Hepatocyte (in vitro differentiated cells): Measurements from ENCODE around the gene KIF18B. TPM values are rescaled to one million over a fixed set of nuclear protein-coding genes. Genes with fewer than 3 reads are reported as not detected.

Experiments
- DNase-seq: peaks from one replicate; pipeline ENCODE4 v3.0.0-alpha.2; 2016; ENCODE audit warnings: low spot score
- H2AFZ ChIP-seq: fragments of 200-600 bp; sonication (generic); 2 replicates; pipeline ENCODE4 v1.6.0; 2016; ENCODE audit warnings: antibody characterized with exemption, mild to moderate bottlenecking
- H3K27ac ChIP-seq: fragments of 200-600 bp; sonication (generic); 2 replicates; pipeline ENCODE4 v1.5.1; 2016; ENCODE audit warnings: mild to moderate bottlenecking
- H3K27me3 ChIP-seq: fragments of 200-600 bp; sonication (generic); 2 replicates; pipeline ENCODE4 v1.6.1; 2016
- H3K36me3 ChIP-seq: fragments of 200-600 bp; sonication (generic); replicated peaks from 2 replicates; pipeline ENCODE4 v1.5.1; 2016; ENCODE audit warnings: low read depth; ENCODE audit not compliant: insufficient read depth
- H3K4me1 ChIP-seq: fragments of 200-600 bp; sonication (generic); 2 replicates; pipeline ENCODE4 v1.5.1; 2016; ENCODE audit warnings: mild to moderate bottlenecking, moderate library complexity; ENCODE audit not compliant: insufficient read depth
- H3K4me2 ChIP-seq: fragments of 200-600 bp; sonication (generic); 2 replicates; pipeline ENCODE4 v1.6.0; 2016
- H3K4me3 ChIP-seq: fragments of 200-600 bp; sonication (generic); 2 replicates; pipeline ENCODE4 v1.5.1; 2016; ENCODE audit warnings: mild to moderate bottlenecking
- H3K79me2 ChIP-seq: fragments of 200-600 bp; sonication (generic); 2 replicates; pipeline ENCODE4 v1.6.0; 2017; ENCODE audit warnings: mild to moderate bottlenecking
- H3K9me2 ChIP-seq: fragments of 200-600 bp; sonication (generic); replicated peaks from 2 replicates; pipeline ENCODE4 v1.6.0; 2017; ENCODE audit warnings: mild to moderate bottlenecking; ENCODE audit not compliant: insufficient read depth
- H3K9me3 ChIP-seq: fragments of 200-600 bp; sonication (generic); 2 replicates; pipeline ENCODE4 v1.5.1; 2016; ENCODE audit warnings: low read depth, mild to moderate bottlenecking
- H4K20me1 ChIP-seq: fragments of 200-600 bp; sonication (generic); 2 replicates; pipeline ENCODE4 v1.6.0; 2016; ENCODE audit warnings: mild to moderate bottlenecking; ENCODE audit not compliant: insufficient read depth, poor library complexity, severe bottlenecking
- EZH2 ChIP-seq: fragments of 200-600 bp; sonication (generic); IDR thresholded peaks from 2 replicates; pipeline ENCODE4 v1.6.1; 2016; ENCODE audit warnings: antibody characterized with exemption, mild to moderate bottlenecking, borderline replicate concordance
- EZH2phosphoT487 ChIP-seq: fragments of 200-600 bp; sonication (generic); IDR thresholded peaks from one replicate; pipeline ENCODE4 v1.6.1; 2018; ENCODE audit warnings: antibody characterized with exemption, mild to moderate bottlenecking, low read depth, moderate library complexity; ENCODE audit not compliant: unreplicated experiment, severe bottlenecking
- WGBS: methylation state at CpG from one replicate; pipeline ENCODE4 v1.1.6; 2016; ENCODE audit warnings: low lambda C conversion rate; ENCODE audit errors: missing lambda C conversion rate; 5-methylcytosine and 5-hydroxymethylcytosine counted together
- polyA plus RNA-seq: library from polyadenylated mRNA; unstranded; fragments of >200 nt; fragmentation: Nextera tagmentation; extraction: Ambion mirVana; gene quantifications from 2 replicates; pipeline ENCODE4 v1.2.1, GENCODE V29; 2016
- total RNA-seq: library from RNA; depleted of rRNA; stranded (reverse); fragments of >200 nt; gene quantifications from 2 replicates; pipeline ENCODE4 v1.2.3, GENCODE V29; 2014
- TF ChIP-seq, protein P1 (sequence below): fragments of 200-600 bp; sonication (generic); IDR thresholded peaks from 2 replicates; pipeline ENCODE4 v1.5.1; 2016; ENCODE audit warnings: antibody characterized with exemption, mild to moderate bottlenecking; ENCODE audit not compliant: poor library complexity

KIF18B gene
- total and polyA plus RNA-seq, 2 experiments from 2014 or later: 1.8 to 4.3 TPM

DNA sequence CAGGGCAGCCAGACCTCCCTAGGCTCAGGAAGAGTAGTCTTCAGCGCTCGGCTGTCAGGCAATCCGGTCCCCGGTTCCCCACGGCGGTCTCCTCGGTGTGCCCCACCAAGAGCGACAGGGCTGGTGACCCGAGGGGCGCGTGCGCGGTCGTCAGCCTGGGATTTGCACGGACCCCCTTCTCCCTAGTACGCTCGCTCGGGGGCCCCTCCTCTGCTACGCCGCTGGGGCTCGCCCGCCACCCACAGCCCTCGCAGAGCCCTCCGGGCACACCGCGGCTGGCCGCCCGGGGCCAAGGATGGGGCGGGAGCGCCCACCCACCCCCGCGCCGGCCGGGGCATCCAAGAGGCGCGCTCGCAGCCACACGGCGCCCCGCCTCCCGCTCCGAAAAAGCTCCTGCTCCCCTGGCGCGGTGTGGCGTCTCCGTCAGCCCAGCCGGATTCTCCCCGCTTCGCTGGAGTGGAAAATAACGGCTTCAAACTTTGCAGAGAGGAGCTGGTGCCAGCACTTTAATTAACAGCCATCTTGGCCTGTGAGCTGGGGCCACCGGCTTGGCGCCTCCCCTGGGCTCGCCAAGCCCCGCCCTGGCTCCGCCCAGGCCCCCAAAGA, 22.7 kb upstream of the KIF18B start:
- TF ChIP-seq EZH2 (peak; percentile 78), EZH2phosphoT487 (no peak)
- Histone ChIP-seq H4K20me1 (no peaks in the 10 kb centered on the region), H3K4me2 (peak overlapping the region; percentile 95), H3K27me3 (peaks cover 79% of the 10 kb centered on the region), H2AFZ (peak overlapping the region; percentile 55), H3K79me2 (no peaks in the 10 kb centered on the region), H3K4me1 (peaks cover 8% of the 10 kb centered on the region), H3K9me3 (no peaks in the 10 kb centered on the region), H3K27ac (no peak overlapping the region), H3K9me2 (no peaks in the 10 kb centered on the region), H3K4me3 (no peak overlapping the region), H3K36me3 (no peaks in the 10 kb centered on the region)
- DNase-seq: peak; percentile 46
- 1% methylated on average over 26 of the region's 55 CpGs for WGBS

DNA sequence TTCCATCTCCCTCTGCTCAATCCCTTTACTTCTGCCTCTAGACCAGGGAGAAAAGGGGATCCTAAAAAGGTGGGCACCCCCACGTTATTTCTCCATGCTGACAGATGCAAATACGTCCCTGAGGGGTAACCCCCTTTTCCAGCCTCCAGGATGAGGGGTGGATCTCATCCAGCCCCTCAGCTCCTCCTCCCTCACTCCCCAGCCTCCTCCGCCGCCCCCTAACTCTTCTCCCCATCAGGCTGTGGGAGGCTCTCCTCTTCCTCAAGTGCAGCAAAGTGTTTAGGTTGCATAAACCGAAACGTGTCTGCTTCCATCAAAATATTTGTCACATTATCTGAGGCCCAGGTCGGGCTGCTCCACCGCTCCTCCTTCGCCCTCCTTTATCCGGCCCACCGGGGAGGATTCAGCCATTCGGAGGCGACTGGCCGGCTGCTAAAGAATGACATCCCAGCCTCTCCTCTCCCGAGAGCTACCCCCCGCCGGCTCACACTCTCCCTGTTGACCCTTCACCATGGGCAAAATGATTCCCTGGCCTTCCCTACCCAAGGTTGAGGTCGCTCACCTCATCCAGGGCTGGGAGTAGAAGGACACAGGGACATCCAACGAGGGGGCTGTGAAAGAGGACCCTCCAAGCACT, 21.7 kb upstream of the KIF18B start:
- no peak overlapping the region for H3K4me3 ChIP-seq
- TF ChIP-seq EZH2: no peak
- no peak for TF ChIP-seq EZH2phosphoT487
- TF ChIP-seq, protein P1, sequence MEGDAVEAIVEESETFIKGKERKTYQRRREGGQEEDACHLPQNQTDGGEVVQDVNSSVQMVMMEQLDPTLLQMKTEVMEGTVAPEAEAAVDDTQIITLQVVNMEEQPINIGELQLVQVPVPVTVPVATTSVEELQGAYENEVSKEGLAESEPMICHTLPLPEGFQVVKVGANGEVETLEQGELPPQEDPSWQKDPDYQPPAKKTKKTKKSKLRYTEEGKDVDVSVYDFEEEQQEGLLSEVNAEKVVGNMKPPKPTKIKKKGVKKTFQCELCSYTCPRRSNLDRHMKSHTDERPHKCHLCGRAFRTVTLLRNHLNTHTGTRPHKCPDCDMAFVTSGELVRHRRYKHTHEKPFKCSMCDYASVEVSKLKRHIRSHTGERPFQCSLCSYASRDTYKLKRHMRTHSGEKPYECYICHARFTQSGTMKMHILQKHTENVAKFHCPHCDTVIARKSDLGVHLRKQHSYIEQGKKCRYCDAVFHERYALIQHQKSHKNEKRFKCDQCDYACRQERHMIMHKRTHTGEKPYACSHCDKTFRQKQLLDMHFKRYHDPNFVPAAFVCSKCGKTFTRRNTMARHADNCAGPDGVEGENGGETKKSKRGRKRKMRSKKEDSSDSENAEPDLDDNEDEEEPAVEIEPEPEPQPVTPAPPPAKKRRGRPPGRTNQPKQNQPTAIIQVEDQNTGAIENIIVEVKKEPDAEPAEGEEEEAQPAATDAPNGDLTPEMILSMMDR: no peak
- WGBS: 30% methylated on average over 19 of the region's 19 CpGs

DNA sequence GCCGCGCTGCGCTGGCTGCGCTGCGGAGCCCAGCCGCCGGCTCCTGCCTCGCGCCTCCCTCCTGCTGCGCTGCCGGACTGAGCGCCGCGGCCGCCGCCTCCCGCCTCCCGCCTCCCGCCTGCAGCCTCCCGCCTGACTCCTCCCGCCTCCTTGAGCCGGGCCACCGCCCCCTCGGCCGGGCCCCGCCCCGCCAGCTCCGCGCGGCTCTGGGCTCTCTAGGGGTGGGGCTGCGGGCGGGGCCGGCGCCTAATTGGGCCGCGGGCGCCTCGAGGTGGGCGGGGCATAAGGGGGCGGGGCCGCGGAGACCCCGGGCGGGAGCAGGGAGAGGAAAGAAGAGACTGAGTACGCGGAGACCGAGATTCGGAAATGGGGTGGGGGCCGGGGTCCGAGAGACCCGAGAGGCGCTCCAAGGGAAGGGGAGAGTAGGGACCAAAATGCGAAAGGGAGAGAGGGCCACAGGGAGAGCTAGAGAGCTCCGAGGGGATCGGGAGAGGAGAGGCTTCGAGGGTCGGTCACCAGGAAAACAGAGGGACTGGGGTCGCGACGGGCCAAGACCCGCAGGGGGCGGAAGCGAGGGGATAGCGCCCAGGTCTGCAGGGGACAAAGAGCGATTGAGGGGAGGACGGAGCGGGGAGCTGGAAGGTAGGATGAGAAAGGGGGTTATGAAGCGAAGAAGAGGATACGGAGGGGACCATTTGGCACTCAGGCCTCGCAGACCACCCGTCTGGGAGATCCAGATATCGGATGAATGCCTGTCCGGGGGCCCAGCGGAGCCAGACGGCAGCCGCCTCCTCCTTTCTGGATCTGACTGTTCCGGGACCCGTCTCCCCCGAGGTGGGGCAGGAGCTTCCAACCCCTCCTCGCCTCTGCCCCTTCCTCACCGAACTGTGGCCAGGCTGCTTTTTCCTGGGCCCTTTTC, 20.9 kb upstream of the KIF18B start, which contains the start of gene C1QL1:
Gene C1QL1 (minus strand): TSS at position 79 of the 919 bp plus-strand sequence. CDS start 255 bp downstream, outside the sequence.
- Histone ChIP-seq H3K4me1 (peaks cover 8% of the 10 kb centered on the region), H3K27ac (peak within 1 kb of the TSS; percentile 31), H3K27me3 (peaks cover 73% of the 10 kb centered on the region), H3K79me2 (no peaks in the 10 kb centered on the region), H3K9me3 (no peaks in the 10 kb centered on the region), H2AFZ (peak within 1 kb of the TSS; percentile 74), H3K4me2 (peak within 1 kb of the TSS; percentile 95), H3K4me3 (peak within 1 kb of the TSS; percentile 80), H3K36me3 (no peaks in the 10 kb centered on the region), H4K20me1 (no peaks in the 10 kb centered on the region), H3K9me2 (no peaks in the 10 kb centered on the region)
- peak; percentile 95 for DNase-seq
- TF ChIP-seq, protein P1: peak; percentile 28
- no peak for TF ChIP-seq EZH2phosphoT487
- 8% methylated on average over 27 of the region's 81 CpGs for WGBS

More for the DNA sequence above, 21.7 kb upstream of the KIF18B start:
- Histone ChIP-seq H3K9me3 (no peaks in the 10 kb centered on the region), H3K27ac (peak overlapping the region; percentile 31), H3K4me2 (peak overlapping the region; percentile 95), H3K36me3 (no peaks in the 10 kb centered on the region), H2AFZ (peak overlapping the region; percentile 74), H3K79me2 (no peaks in the 10 kb centered on the region), H3K9me2 (no peaks in the 10 kb centered on the region), H4K20me1 (no peaks in the 10 kb centered on the region), H3K27me3 (peaks cover 79% of the 10 kb centered on the region), H3K4me1 (peaks cover 8% of the 10 kb centered on the region)
- DNase-seq: no peak
